Measurements from ENCODE around the gene PGAM5. TPM values are rescaled to one million over a fixed set of nuclear protein-coding genes. Genes with fewer than 3 reads are reported as not detected.

The PGAM5 gene
- total and polyA plus RNA-seq, 2 of the 13 experiments (the other 11 are each of a cell fraction or from before 2014, with no cell fraction given), result 18.0 to 77.9 TPM

DNA sequence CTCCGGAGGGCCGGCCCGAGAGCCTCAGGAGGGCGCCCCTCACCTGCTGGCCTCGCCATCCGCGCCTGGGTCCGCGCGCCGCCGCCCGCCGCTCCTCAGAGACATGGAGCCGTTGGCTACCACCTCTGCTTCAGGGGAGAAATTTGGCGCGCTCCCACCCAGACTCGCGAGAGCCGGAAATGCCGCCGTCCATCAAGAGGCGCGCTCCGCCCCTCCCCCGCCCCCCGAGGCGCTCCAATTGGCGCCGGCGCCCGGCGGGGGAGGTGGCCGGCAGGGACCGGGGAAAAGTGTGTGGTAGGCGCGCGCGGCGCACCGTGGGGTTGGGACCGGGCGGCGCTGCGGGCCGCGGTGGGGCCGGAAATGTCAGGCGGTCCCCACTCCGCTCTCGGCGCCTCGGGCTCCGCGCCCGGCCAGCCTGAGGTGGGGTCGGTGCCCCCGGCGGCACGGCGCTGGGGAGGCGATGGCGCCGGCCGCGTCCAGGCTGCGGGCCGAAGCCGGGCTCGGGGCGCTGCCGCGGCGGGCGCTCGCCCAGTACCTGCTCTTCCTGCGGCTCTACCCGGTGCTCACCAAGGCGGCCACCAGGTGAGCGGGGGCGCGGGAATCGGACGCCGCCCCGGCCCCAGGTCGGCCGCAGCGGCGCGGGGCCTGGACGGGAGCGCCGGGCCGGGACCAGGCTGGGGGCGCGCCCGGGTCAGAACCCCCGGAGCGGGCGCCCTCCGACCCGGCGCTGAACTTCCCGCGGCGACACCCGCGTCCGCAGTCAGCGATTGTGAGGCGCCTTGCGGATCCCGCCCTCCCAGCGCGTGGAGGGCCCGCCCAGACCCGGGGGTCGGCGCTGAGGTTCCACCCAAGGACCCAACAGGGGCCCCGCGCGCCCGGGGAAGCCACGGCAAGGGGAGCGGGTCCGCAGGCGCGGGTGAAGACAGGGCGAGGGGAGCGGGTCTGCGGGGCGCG is 23.2 kb upstream of the PGAM5 start, which contains the start of the genes POLE and PXMP2 (continued):
- TF ChIP-seq, protein P1, sequence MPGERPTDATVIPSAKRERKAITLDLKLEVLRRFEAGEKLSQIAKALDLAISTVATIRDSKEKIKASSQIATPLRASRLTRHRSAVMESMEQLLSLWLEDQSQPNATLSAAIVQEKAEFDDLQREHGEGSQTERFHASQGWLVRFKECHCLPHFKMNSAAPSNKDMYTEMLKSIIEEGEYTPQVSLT (CRISPR knock-in tag; IDR thresholded peaks at IDR 0.05; ENCODE audit: borderline replicate concordance, low read depth), result no peak
- no peak for TF ChIP-seq IKZF4 (CRISPR knock-in tag; IDR thresholded peaks at IDR 0.05; ENCODE audit: borderline replicate concordance, low read depth, not compliant biosample characterization)
- no peak for TF ChIP-seq NR2F6 (IDR thresholded peaks at IDR 0.05)
- peak; percentile 5; the same call in 1 of the 2 replicates for TF ChIP-seq NR2F6 (CRISPR knock-in tag; IDR thresholded peaks at IDR 0.05)
- TF ChIP-seq, protein P2, sequence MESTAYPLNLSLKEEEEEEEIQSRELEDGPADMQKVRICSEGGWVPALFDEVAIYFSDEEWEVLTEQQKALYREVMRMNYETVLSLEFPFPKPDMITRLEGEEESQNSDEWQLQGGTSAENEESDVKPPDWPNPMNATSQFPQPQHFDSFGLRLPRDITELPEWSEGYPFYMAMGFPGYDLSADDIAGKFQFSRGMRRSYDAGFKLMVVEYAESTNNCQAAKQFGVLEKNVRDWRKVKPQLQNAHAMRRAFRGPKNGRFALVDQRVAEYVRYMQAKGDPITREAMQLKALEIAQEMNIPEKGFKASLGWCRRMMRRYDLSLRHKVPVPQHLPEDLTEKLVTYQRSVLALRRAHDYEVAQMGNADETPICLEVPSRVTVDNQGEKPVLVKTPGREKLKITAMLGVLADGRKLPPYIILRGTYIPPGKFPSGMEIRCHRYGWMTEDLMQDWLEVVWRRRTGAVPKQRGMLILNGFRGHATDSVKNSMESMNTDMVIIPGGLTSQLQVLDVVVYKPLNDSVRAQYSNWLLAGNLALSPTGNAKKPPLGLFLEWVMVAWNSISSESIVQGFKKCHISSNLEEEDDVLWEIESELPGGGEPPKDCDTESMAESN (CRISPR knock-in tag; conservative IDR thresholded peaks at IDR 0.05), result peak; percentile 84; the same call in 1 of the 2 replicates
- TF ChIP-seq MEIS2 (CRISPR knock-in tag; IDR thresholded peaks at IDR 0.05), result peak; percentile 88
- TF ChIP-seq, protein P3, sequence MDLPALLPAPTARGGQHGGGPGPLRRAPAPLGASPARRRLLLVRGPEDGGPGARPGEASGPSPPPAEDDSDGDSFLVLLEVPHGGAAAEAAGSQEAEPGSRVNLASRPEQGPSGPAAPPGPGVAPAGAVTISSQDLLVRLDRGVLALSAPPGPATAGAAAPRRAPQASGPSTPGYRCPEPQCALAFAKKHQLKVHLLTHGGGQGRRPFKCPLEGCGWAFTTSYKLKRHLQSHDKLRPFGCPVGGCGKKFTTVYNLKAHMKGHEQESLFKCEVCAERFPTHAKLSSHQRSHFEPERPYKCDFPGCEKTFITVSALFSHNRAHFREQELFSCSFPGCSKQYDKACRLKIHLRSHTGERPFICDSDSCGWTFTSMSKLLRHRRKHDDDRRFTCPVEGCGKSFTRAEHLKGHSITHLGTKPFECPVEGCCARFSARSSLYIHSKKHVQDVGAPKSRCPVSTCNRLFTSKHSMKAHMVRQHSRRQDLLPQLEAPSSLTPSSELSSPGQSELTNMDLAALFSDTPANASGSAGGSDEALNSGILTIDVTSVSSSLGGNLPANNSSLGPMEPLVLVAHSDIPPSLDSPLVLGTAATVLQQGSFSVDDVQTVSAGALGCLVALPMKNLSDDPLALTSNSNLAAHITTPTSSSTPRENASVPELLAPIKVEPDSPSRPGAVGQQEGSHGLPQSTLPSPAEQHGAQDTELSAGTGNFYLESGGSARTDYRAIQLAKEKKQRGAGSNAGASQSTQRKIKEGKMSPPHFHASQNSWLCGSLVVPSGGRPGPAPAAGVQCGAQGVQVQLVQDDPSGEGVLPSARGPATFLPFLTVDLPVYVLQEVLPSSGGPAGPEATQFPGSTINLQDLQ (CRISPR knock-in tag; IDR thresholded peaks at IDR 0.05), result no peak
- TF ChIP-seq ARID5B (CRISPR knock-in tag; IDR thresholded peaks at IDR 0.05), result 0 out of 2 replicates have a peak, but pooled peaks have one; percentile 42
- TF ChIP-seq FOXA3 (CRISPR knock-in tag; IDR thresholded peaks at IDR 0.05), result peak; percentile 33; the same call in 1 of the 2 replicates
- TF ChIP-seq, protein P4, sequence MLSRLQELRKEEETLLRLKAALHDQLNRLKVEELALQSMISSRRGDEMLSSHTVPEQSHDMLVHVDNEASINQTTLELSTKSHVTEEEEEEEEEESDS (CRISPR knock-in tag; IDR thresholded peaks at IDR 0.05; ENCODE audit: borderline replicate concordance), result no peak
- 0 out of 2 replicates have a peak, but pooled peaks have one; percentile 4 for TF ChIP-seq FOSL2 (CRISPR knock-in tag; IDR thresholded peaks at IDR 0.05)
- no peak for TF ChIP-seq ZNF557 (CRISPR knock-in tag; IDR thresholded peaks at IDR 0.05)
- TF ChIP-seq ZNF790 (CRISPR knock-in tag; IDR thresholded peaks at IDR 0.05; ENCODE audit: borderline replicate concordance), result no peak
- no peak for TF ChIP-seq NBN (conservative IDR thresholded peaks at IDR 0.05)
- no peak for TF ChIP-seq NFATC3 (CRISPR knock-in tag; IDR thresholded peaks at IDR 0.05)
- TF ChIP-seq, protein P5, sequence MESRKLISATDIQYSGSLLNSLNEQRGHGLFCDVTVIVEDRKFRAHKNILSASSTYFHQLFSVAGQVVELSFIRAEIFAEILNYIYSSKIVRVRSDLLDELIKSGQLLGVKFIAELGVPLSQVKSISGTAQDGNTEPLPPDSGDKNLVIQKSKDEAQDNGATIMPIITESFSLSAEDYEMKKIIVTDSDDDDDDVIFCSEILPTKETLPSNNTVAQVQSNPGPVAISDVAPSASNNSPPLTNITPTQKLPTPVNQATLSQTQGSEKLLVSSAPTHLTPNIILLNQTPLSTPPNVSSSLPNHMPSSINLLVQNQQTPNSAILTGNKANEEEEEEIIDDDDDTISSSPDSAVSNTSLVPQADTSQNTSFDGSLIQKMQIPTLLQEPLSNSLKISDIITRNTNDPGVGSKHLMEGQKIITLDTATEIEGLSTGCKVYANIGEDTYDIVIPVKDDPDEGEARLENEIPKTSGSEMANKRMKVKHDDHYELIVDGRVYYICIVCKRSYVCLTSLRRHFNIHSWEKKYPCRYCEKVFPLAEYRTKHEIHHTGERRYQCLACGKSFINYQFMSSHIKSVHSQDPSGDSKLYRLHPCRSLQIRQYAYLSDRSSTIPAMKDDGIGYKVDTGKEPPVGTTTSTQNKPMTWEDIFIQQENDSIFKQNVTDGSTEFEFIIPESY (CRISPR knock-in tag; IDR thresholded peaks at IDR 0.05), result no peak
